Measurements from ENCODE around the gene NKIRAS1.
"Not testable (repeated sequence)": the region's sequence is repeated elsewhere in the genome, so short reads cannot be mapped to it uniquely, and the experiment has no call there.

Gene NKIRAS1

GRCh38 chr3:23938688-23939087 is 21.9 kb upstream of the NKIRAS1 start:
- DNase-seq, result no peak

- DNase-seq, result no peak
Measured at GRCh38 chr3:23937296-23937695, 20.5 kb upstream of the NKIRAS1 start.

GRCh38 chr3:23934253-23934652 is 17.5 kb upstream of the NKIRAS1 start:
- DNase-seq, result no peak

DNA sequence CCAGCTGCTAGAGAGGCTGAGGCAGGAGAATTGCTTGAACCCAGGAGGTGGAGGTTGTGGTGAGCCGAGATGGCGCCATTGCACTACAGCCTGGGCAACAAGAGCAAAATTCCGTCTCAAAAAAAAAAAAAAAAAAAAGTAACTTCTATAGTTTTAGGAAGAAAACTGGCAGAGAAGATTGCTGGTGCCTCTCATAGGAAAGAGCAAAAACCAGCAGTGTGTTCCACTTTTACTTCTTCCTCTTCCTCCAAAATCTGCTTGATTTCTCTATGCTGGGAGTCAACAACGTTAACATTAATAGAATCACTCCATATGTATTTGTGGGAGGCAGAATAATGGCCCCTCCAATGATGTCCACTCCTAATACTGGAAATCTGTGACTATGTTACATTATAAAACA is 15.8 kb upstream of the NKIRAS1 start:
- no peak for DNase-seq

DNA sequence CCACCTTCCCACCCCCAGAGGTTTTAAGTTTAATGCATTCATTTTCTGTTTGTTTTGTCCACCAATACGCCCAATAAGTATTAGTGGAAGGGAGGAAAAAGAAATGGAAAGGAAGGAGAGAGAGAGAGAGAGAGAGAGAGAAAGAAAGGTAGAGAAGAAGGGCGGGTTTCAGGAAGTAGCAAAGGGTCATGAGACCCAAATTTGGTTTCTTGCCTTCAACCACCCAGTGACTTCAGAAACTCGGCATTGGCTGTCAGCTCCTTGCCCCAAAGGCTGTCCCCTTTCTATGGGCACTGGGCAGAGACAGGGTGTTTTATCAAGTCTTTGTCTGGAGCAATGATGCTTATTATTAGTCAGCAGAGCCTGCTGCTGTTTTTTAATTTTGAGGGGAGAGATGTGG is 14.8 kb upstream of the NKIRAS1 start:
- no peak for DNase-seq

- DNase-seq, result no peak
Measured at GRCh38 chr3:23928524-23928923, 11.7 kb upstream of the NKIRAS1 start.

DNA sequence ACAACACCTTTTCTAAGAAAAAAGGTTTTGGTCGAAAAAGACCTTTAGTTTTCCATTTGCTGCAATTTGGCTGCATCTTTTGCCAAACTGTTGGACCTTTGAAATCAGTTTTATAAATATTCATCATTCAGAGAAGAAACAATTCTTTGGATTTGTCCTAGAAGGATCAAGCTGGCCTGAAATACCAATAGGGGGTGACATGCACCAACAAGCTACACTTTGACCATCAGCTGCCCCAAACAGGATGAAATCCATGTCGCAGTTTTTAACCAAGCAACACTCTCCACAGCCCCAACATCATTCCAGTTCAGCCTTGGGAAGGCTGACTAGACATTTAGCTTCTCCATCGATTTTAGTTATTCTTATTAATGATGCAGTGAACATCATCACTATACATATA is 9.9 kb upstream of the NKIRAS1 start:
- DNase-seq, result no peak

DNA sequence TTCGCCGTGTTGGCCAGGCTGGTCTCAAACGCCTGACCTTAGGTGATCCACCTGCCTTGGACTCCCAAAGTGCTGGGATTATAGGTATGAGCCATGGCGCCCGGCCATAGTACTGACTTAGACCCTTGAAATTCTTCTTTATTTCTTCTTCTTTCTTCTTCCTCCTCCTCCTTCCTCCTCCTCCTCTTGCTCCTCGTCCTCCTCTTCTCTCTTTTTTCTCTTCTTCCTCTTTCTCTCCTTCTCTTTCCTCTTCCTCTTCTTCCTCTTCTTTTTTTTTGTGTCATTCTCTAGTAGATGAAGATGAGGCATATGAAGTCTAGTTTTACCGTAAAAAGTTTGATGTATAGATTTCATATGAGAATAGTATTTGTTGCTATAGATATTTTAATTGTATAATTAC is 9.5 kb upstream of the NKIRAS1 start:
- DNase-seq, result no peak

- no peak for DNase-seq
Measured at GRCh38 chr3:23923786-23924185, 7.0 kb upstream of the NKIRAS1 start.

DNA sequence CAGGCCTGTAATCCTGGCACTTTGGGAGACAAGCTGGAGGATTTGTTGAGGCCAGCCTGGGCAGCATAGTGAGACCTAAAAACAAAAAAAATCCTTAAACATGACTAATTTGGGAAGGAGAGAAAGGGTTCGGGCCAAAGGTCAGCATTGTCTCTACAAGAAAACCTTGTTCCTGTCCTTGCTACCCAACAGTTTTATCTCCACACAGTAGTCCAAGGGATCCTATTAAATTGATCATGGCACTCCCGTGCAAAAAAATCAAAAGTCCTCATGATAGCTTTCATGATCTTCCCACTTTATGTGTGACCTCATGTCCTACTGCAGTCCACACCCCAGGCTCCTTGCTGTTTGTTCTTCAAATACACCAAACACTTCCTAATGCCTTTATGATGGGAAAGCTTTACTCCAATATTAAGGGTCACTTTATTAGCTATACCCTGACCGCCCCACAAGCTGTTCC is 4.3 kb upstream of the NKIRAS1 start:
- no peak for DNase-seq

DNA sequence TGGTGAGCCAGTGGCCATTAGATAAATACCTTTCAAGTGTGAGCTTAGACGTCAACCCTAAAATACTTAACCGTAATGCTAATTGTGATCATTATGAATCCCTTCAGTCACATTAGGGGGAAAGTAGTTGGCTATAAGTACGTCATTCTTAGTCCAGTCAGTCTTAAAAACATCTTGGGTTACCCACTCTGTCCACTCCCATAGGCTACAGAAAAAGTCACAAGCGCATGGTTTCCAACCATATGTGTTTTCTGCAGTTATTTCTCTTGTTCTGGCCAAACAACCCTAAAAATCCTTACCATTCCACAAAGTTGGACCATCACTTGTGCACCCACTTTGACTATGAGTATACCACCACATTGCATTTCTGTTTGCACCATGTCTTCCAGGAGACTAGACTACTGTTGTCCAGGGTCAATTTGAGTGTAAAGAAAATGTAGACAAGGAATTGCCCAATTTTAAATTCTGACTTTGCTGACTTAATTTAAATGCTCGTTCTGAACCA is 3.4 kb upstream of the NKIRAS1 start:
- DNase-seq, result no peak

DNA sequence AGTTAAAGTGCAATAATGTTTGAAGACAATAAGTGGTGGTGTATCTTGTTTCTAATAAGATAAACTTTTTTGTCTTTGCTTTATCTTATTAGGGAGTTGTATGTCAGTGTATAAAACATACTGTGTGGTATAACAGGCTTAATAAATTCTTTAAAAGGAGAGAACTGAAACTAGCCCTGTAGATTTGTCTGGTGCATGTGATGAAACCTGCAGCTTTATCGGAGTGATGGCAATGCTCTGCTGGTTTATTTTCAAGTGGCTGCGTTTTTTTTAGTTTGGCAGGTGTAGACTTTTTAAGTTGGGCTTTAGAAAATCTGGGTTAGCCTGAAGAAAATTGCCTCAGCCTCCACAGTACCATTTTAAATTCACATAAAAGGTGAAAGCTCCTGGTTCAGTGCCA is 2.8 kb upstream of the NKIRAS1 start:
- no peak for DNase-seq

GRCh38 chr3:23918331-23918730 is 1.5 kb upstream of the NKIRAS1 start:
- not testable (repeated sequence) for DNase-seq

DNA sequence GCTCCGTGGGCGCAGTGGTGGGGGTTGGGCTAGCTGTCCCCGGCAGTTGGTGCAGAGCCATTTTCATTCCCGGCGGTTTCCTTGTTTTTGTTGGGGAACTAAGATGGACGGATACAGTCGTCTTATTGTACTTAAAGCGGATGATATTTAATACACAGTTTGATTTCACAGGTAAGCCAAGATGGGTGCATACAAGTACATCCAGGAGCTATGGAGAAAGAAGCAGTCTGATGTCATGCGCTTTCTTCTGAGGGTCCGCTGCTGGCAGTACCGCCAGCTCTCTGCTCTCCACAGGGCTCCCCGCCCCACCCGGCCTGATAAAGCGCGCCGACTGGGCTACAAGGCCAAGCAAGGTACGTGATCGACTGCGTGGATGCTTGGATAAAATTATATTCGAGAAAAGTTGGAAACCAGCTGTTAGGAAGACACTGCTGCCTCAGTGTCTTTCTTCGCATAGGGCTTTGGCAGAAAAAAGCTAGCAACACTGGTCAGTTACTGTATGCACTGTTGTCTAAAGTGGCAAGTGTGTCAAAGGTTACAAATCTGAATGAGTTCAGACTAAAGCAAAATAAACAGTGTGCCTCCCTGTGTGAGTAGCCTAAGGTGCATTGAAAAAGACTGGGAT is 1.0 kb upstream of the NKIRAS1 start:
- DNase-seq, result not testable (repeated sequence)

DNA sequence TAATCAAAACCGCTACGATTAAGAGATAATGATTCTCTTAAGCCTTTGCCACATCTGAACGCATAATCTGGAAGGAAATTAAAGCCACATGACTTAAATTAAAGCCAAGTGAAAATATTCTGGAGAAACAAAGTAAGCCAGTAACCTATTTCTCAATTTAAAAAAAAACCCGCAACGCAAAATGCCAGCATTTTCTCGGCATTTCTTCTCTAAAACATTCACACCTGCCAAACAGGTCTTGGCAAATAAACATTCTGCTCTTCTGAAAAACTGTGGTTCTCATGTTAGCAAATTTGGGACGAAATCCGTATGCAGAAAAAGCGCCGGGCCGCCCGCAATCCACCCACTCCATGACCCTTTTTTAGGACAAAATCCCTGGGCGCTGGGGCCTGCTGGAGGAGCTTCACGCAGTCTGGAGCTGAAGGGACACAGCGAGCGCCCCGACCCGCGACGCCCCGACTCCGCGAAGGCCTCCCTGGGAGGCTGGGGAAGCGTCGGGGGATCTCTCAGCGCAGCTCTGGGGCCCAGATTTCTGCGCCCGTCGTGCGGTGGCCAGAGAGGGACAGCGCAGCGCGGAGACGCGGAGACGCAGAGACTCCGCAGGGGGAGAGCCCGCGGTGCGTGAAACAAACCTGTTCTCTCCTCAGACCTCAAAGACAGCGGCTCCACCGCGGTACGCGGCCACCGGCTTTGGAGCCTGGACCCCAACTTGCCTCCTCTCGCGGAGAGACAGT is 471 bp downstream of the NKIRAS1 start:
- DNase-seq, result no peak

- no peak for DNase-seq
Measured at GRCh38 chr3:23915537-23916108, 1.2 kb downstream of the NKIRAS1 start.

DNA sequence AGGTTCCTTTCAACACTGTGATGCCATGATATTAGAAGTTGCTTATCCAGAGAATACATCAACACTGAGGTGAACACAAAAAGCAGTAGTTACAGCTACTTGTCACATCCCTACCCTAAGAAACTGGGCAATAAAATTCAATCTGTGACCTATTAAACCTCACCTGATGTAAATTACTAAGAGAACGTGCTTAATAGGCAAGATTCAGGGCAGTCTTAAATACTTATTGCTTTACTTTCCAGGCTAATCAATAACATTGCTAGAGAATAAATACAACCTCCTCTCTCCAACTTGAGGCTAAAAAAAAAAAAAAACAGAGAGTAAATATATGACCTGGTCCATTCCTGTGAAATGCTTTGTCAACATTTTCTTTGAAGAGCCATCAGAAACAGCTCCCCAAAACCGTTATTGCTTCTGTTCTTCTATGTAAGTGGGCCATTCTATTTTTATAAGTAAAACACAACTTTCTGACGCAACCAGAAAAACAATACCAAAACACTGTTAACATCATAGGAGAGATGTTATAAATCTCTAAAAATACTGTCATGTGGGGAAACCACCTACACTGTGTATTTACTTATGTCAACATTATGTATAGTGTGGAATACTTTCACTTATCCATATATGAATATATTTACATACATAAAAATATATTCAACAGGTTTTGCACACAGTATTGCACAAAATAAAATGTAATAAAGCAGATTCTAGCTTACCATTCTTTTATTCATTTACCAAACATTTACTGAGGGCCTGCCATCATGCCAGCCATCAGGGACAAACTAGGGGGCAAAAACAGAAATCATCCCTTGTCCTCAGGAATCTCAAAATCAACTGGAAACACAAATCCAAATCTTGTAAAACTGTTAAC is 2.7 kb downstream of the NKIRAS1 start:
- no peak for DNase-seq

GRCh38 chr3:23913182-23913581 is 3.6 kb downstream of the NKIRAS1 start:
- no peak for DNase-seq

- DNase-seq, result not testable (repeated sequence)
Measured at GRCh38 chr3:23912335-23912734, 4.5 kb downstream of the NKIRAS1 start.

DNA sequence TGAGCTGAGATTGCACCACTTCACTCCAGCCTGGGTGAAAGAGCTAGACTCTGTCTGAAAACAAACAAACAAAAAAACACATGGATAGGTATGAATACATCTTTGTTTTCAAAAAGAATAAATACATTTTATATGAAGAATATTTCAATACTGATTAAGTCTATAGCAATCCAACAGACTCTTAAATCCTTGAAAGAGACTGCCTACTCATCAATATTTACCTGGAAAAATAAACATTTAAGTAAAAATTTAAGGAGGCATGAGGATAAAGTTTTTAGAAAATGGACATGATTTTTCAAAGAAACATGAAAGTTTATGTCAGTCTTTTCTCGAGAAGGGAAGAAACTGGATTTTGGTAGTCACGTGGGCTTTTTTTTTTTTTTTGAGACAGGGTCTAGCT is 5.4 kb downstream of the NKIRAS1 start:
- DNase-seq, result no peak

GRCh38 chr3:23909341-23909740 is 7.4 kb downstream of the NKIRAS1 start:
- no peak for DNase-seq

DNA sequence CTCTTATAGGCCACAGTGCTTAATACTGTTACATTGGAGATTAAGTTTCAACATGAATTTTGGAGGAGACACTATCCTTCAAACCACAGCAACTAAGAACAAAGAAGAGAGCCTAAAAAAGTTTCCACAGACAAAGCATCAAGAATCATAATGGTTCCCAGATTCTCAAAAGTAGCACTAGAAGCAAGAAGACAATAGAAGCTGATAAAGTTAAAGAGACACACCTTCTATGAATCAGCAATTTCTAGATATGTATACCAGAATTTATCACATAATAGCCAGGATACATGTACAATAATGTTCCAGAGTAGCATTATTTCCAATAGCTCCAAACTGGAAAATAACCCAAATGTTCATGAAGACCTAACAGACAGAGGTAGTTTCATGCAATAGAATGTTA is 12.2 kb downstream of the NKIRAS1 start:
- DNase-seq, result no peak

DNA sequence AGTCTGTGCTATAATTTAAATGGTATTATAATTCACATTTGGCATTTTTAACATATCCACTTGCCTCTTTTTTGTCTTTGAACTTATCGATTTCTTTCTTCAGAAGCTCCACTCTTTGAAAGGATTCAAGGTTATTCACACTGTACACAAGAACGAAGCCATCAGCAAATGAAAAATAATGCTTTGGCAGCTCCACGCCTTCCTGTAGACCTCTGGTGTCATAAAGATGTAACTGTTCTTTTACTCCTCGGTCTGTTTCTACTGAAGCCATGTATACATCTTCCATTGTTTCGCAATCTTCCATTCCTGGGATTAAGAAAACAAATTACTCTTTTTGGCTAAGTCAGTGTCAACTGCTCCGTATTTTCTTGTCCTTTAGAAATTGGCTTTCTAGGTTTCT is 16.0 kb downstream of the NKIRAS1 start:
- no peak for DNase-seq
